Right atrium auricular region (tissue), 2 donors: ENCODE results near the gene TOMM70. TPM values are rescaled to one million over a fixed set of nuclear protein-coding genes. Genes with fewer than 3 reads are reported as not detected.
A peak's percentile ranks its signal among the peaks of the same experiment; 100 is the strongest.

Experiments used
- DNase-seq: peaks from one replicate; pipeline ENCODE4 v3.0.0-alpha.2; 2019; ENCODE audit warnings: low spot score
- H3K27ac ChIP-seq, 2 donors: fragments of 200-600 bp; sonication (generic); 1 replicate in 1 of 2; 2 replicates in 1 of 2; pipeline ENCODE4 v1.5.1; 2016 to 2019
- H3K27me3 ChIP-seq, 2 donors: fragments of 200-600 bp; sonication (generic); one replicate each; pipeline versions ENCODE4 v1.5.1 to v1.6.0; 2017 to 2019
- H3K36me3 ChIP-seq: fragments of 200-600 bp; sonication (generic); one replicate; pipeline ENCODE4 v1.5.1; 2016
- H3K4me1 ChIP-seq, 2 donors: fragments of 200-600 bp; sonication (generic); one replicate each; pipeline versions ENCODE4 v1.5.1 to v1.6.0; 2017 to 2019
- H3K4me3 ChIP-seq, 2 donors: fragments of 200-600 bp; sonication (generic); 1 replicate in 1 of 2; 2 replicates in 1 of 2; pipeline ENCODE4 v1.5.1; 2017 to 2019; ENCODE audit warnings: mild to moderate bottlenecking in 1 of 2, moderate library complexity in 1 of 2
- H3K9me3 ChIP-seq, 2 donors: fragments of 200-600 bp; sonication (generic); one replicate each; pipeline ENCODE4 v1.5.1; 2019
- total RNA-seq, 2 donors: library from RNA; depleted of rRNA; stranded (reverse); fragments of >200 nt; gene quantifications; one replicate each; pipeline ENCODE4 v1.1.0, GENCODE V29; 2016
- TF ChIP-seq, protein P1 (sequence below), 2 donors: fragments of 200-600 bp; sonication (generic); IDR thresholded peaks; one replicate each; pipeline ENCODE4 v1.5.1; 2019; ENCODE audit warnings: antibody characterized with exemption in 2 of 2

TOMM70 gene
- total RNA-seq, 2 donors from 2014 or later, result 29.7 to 44.2 TPM

DNA sequence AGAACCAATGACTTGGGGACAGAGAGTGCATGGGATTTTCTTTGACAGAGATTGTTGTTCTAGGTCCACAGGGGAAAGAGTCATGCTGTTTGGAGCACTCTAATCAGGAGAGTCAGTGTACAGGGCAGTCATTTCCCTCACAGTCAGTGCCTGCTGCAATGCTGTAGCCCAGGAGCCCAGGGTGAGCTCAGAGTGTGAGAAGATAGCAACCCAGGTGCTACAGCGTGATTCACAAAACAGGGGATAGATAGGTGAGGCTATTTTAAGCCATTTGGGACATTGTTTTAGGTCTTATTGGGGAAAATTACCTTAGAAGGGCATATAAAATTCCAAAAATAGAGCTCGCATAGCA lies 37.7 kb upstream of the TOMM70 start:
- Histone ChIP-seq H3K9me3 (no peaks in the 10 kb centered on the region), H3K36me3 (no peaks in the 10 kb centered on the region), H3K27me3 (no peaks in the 10 kb centered on the region), H3K4me1 (peaks cover 0 to 6% of the 10 kb centered on the region in 2 donors), H3K4me3 (no peak overlapping the region), H3K27ac (no peak overlapping the region)
- DNase-seq, result no peak
- TF ChIP-seq, protein P1, sequence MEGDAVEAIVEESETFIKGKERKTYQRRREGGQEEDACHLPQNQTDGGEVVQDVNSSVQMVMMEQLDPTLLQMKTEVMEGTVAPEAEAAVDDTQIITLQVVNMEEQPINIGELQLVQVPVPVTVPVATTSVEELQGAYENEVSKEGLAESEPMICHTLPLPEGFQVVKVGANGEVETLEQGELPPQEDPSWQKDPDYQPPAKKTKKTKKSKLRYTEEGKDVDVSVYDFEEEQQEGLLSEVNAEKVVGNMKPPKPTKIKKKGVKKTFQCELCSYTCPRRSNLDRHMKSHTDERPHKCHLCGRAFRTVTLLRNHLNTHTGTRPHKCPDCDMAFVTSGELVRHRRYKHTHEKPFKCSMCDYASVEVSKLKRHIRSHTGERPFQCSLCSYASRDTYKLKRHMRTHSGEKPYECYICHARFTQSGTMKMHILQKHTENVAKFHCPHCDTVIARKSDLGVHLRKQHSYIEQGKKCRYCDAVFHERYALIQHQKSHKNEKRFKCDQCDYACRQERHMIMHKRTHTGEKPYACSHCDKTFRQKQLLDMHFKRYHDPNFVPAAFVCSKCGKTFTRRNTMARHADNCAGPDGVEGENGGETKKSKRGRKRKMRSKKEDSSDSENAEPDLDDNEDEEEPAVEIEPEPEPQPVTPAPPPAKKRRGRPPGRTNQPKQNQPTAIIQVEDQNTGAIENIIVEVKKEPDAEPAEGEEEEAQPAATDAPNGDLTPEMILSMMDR (IDR thresholded peaks at IDR 0.05), result no peak

DNA sequence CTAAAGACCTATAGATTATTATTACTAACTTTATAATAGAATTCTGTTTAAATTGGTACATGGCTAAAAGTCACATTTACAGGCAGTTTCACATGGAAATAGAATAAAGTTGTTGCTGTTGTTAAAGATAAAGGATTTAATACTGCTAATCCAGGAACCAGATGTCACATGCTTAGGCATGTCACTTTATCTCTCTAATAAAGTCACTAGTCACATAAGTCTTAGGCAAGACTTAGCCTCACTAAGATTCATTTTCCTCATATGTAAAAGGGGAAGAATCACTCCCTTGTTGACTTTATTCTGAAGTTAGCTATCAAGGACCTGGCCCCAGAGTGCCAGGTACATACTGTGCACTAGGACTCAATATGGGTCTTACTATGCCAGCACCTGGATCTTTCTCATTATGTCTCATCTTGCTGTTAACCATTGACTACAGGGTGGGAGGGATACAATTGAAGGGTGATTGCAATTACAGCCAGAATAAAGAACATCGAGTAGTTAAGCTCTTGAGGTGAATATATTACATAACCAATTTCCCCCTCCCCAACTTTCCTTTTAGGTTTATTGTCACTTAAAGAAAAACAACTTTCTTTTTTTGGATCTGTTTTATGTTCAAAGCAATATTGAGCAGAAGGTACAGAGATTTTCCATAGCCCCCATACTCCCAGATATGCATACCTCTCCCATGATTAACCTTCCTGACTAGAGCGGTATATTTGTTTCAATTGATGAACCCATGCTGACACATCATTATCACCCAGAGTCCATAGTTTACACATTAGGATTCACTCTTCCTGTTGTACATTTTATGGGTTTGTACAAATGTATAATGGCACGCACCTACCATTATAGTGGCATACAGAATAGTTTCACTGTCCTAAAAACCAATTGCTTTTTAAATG lies 37.1 kb upstream of the TOMM70 start:
- DNase-seq, result no peak
- Histone ChIP-seq H3K4me1 (peaks cover 0 to 6% of the 10 kb centered on the region in 2 donors), H3K36me3 (no peaks in the 10 kb centered on the region), H3K9me3 (no peaks in the 10 kb centered on the region), H3K27me3 (no peaks in the 10 kb centered on the region), H3K4me3 (no peak overlapping the region), H3K27ac (no peak overlapping the region)
- TF ChIP-seq, protein P1 (IDR thresholded peaks at IDR 0.05), result no peak

DNA sequence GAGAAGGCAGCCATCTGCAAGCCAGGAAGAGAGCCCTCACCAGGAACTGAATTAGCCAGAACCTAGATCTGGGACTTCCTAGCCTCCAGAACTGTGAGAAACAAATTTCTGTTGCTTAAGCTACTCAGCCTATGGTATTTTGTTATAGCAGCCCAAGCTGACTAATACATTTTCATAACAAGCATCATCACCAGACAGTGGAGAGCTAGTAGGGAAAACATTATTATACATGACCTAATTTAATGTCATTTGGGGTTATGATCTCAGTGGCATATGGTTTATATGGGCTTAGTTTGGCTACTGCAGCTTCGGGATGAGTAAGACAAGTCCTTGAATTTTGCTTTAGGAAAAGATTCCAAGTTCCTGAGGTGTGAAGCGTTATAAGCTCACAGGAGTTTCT lies 36.1 kb upstream of the TOMM70 start:
- peaks cover 0 to 6% of the 10 kb centered on the region in 2 donors for H3K4me1 ChIP-seq
- H3K36me3 ChIP-seq, result no peaks in the 10 kb centered on the region
- no peaks in the 10 kb centered on the region for H3K27me3 ChIP-seq
- no peak overlapping the region for H3K27ac ChIP-seq
- TF ChIP-seq, protein P1 (IDR thresholded peaks at IDR 0.05), result no peak
- H3K9me3 ChIP-seq, result no peaks in the 10 kb centered on the region
- no peak for DNase-seq
- H3K4me3 ChIP-seq, result no peak overlapping the region

DNA sequence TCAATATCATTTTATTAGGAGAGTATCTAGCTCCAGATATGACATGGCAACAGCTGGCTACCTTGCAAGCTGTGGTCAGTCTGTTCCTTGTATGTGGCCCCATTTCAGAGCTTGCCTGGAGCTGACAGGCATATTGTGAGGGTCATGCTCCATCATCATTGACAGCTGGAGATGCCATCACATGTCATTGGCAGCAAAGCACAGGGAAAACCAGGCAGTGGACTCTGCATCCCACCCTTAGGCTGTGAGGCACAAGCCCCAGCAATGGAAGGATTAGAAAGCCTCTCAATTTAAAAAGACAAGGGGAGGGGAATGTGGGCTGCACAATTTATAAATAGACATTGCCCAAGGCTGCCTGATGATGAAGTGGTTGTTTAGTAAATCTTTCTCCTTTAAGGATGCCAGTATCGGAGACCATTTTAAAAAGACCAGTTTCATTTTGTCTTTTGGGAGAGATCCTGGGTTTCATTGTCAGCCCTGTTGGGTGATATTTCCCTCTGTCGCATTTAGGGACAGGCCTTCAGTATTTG lies 28.4 kb upstream of the TOMM70 start:
- H3K9me3 ChIP-seq, result no peaks in the 10 kb centered on the region
- TF ChIP-seq, protein P1 (IDR thresholded peaks at IDR 0.05), result no peak
- H3K27ac ChIP-seq, result peak overlapping the region in 1 of 2 donors; percentile 42
- no peaks in the 10 kb centered on the region for H3K36me3 ChIP-seq
- H3K4me3 ChIP-seq, result peak overlapping the region; percentile 11 to 22
- DNase-seq, result no peak
- peaks cover 0 to 33% of the 10 kb centered on the region in 2 donors for H3K4me1 ChIP-seq
- no peaks in the 10 kb centered on the region for H3K27me3 ChIP-seq

DNA sequence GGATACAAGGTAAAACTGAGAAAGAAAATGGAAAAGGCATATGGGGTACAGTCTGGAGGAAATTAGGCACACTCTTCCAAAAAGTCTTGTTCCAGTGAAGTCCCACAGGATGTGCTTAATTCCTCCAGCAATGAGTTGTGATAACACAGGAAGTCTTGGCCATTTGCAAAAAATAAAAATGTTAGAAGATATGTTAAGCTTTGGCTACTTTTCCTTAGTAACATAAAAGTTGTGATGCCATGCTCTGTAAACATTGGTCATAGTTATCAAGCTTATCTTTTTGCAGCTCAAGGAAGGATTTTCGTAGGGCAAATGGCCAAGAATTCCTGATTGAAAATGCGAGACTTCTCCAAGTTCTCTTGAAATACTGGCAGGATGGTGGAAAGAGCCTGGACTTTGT lies 26.8 kb upstream of the TOMM70 start:
- no peak for DNase-seq
- no peaks in the 10 kb centered on the region for H3K9me3 ChIP-seq
- H3K36me3 ChIP-seq, result no peaks in the 10 kb centered on the region
- no peaks in the 10 kb centered on the region for H3K27me3 ChIP-seq
- H3K4me3 ChIP-seq, result no peak overlapping the region
- peaks cover 0 to 33% of the 10 kb centered on the region in 2 donors for H3K4me1 ChIP-seq
- H3K27ac ChIP-seq, result peak overlapping the region in 1 of 2 donors; percentile 50
- TF ChIP-seq, protein P1 (IDR thresholded peaks at IDR 0.05), result no peak
